Transverse colon (tissue), 4 donors: ENCODE measurements around the gene AMPD3. TPM values are rescaled to one million over a fixed set of nuclear protein-coding genes. Genes with fewer than 3 reads are reported as not detected.

ENCODE experiments used
- DNase-seq: peaks from one replicate; pipeline ENCODE4 v3.0.0-alpha.2; 2019
- H3K27ac ChIP-seq, 4 donors: fragments of 200-600 bp; sonication (generic); 2 replicates each; pipeline ENCODE4 v1.5.1; 2016 to 2018; ENCODE audit warnings: inconsistent platforms in 4 of 4
- H3K27me3 ChIP-seq: fragments of 200-600 bp; sonication (generic); 2 replicates; pipeline ENCODE4 v1.5.1; 2017; ENCODE audit warnings: inconsistent platforms
- H3K36me3 ChIP-seq, 4 donors: fragments of 200-600 bp; sonication (generic); 2 replicates each; pipeline ENCODE4 v1.5.1; 2017 to 2019; ENCODE audit warnings: inconsistent platforms in 4 of 4
- H3K4me1 ChIP-seq, 4 donors: fragments of 200-600 bp; sonication (generic); 2 replicates each; pipeline ENCODE4 v1.5.1; 2017 to 2020; ENCODE audit warnings: inconsistent platforms in 4 of 4
- H3K4me3 ChIP-seq, 4 donors: fragments of 200-600 bp; sonication (generic); 1 replicate in 1 of 4; 2 replicates in 3 of 4; pipeline versions ENCODE4 v1.5.1 to v1.6.1; 2017 to 2019; ENCODE audit warnings: inconsistent platforms in 4 of 4
- H3K9me3 ChIP-seq, 2 donors: fragments of 200-600 bp; sonication (generic); 2 replicates each; pipeline ENCODE4 v1.5.1; 2017 to 2019; ENCODE audit warnings: inconsistent platforms in 2 of 2
- EP300 ChIP-seq: sonication (generic); formaldehyde crosslinking; IDR thresholded peaks from one replicate; pipeline ENCODE4 v1.6.1; 2017; ENCODE audit warnings: antibody characterized with exemption, low read depth
- POLR2A ChIP-seq: fragments of 450-650 bp; IDR thresholded peaks from one replicate; pipeline ENCODE4 v1.6.1; 2016; ENCODE audit warnings: antibody characterized with exemption, mild to moderate bottlenecking, moderate library complexity
- POLR2AphosphoS5 ChIP-seq, 3 donors: sonication (generic); formaldehyde crosslinking; IDR thresholded peaks; one replicate each; pipeline ENCODE4 v1.6.1; 2016; ENCODE audit warnings: antibody characterized with exemption in 3 of 3
- WGBS, 2 donors: methylation state at CpG; one replicate each; pipeline ENCODE4 v1.1.5; 2018; ENCODE audit warnings: low coverage in 1 of 2; 5-methylcytosine and 5-hydroxymethylcytosine counted together
- in situ Hi-C, 4 donors: fragments of 200-750 bp; cut with MboI; loops; one replicate each; pipeline versions ENCODE4 v1.15.0 to v1.15.1; 2017; ENCODE audit warnings: low sequenced_read_pairs in 3 of 4, low pct_ligation_motif_present in 1 of 4, low pct_unique_long_range_greater_than_20kb in 1 of 4
- intact Hi-C: fragments of 100-400 bp; cut with DNase I; formaldehyde crosslinking; loops from one replicate; pipeline ENCODE4 v1.15.1; 2023; ENCODE audit warnings: low total_unique reads
- total RNA-seq, 4 donors: library from RNA; depleted of rRNA; stranded (reverse); fragments of >200 nt; gene quantifications; one replicate each; pipeline ENCODE4 v1.1.0, GENCODE V29; 2016
- TF ChIP-seq, protein P1 (sequence below), 5 experiments: fragments of 200-600 bp in 3 of 5; fragments of 450-650 bp in 2 of 5; sonication (generic) in 3 of 5; IDR thresholded peaks; 1 replicate in 2 of 5; 2 replicates in 3 of 5; pipeline ENCODE4 v1.5.1; 2016 to 2017; ENCODE audit warnings: antibody characterized with exemption in 5 of 5, inconsistent platforms in 3 of 5, mild to moderate bottlenecking in 2 of 5, moderate library complexity in 1 of 5

Gene AMPD3
- total RNA-seq, 4 donors from 2014 or later: 2.4 to 32.9 (median 11.2) TPM

DNA sequence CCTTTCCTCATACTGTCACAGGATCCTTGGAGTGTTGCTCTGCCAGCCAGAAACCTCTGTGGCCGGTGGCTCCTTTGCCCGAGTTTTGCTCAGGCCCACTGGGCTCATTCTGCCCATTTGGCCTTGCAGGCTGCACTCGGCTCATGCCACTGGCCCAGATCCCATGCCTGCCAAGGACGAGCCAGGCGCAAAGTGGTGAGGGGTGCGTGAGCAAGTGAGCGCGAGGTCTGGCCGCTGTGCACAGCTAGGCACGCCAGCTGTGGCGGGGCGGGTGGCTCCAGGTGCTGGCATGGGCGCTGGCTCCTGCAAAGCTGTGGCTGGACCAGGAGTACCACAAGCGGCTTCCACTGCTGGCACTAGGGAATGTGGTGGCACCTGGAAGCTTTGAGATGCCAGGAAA is 88.7 kb downstream of the AMPD3 start:
- TF ChIP-seq EP300 (no peak), POLR2AphosphoS5 (IDR thresholded peaks at IDR 0.05) (no peak), POLR2A (no peak)
- TF ChIP-seq, protein P1, sequence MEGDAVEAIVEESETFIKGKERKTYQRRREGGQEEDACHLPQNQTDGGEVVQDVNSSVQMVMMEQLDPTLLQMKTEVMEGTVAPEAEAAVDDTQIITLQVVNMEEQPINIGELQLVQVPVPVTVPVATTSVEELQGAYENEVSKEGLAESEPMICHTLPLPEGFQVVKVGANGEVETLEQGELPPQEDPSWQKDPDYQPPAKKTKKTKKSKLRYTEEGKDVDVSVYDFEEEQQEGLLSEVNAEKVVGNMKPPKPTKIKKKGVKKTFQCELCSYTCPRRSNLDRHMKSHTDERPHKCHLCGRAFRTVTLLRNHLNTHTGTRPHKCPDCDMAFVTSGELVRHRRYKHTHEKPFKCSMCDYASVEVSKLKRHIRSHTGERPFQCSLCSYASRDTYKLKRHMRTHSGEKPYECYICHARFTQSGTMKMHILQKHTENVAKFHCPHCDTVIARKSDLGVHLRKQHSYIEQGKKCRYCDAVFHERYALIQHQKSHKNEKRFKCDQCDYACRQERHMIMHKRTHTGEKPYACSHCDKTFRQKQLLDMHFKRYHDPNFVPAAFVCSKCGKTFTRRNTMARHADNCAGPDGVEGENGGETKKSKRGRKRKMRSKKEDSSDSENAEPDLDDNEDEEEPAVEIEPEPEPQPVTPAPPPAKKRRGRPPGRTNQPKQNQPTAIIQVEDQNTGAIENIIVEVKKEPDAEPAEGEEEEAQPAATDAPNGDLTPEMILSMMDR (IDR thresholded peaks at IDR 0.05): no peak
- peaks cover 6 to 18% (median 9%) of the 10 kb centered on the region in 4 donors for H3K4me1 ChIP-seq
- intact Hi-C loops: loop anchor here (10.0 kb wide), 1 partner anchor 191 kb away; no protein-coding TSS in a partner anchor
- H3K9me3 ChIP-seq: no peaks in the 10 kb centered on the region
- H3K27ac ChIP-seq: no peak overlapping the region
- no peaks in the 10 kb centered on the region for H3K36me3 ChIP-seq
- no peak for DNase-seq
- 98 to 100% methylated on average over 2 to 12 of the region's 14 CpGs for WGBS, 2 donors
- no peak overlapping the region for H3K4me3 ChIP-seq
- in situ Hi-C loops: loop anchor here in 1 of 4 donors (25.0 kb wide), 1 partner anchor 194 kb away; no protein-coding TSS in a partner anchor
- H3K27me3 ChIP-seq: no peaks in the 10 kb centered on the region

DNA sequence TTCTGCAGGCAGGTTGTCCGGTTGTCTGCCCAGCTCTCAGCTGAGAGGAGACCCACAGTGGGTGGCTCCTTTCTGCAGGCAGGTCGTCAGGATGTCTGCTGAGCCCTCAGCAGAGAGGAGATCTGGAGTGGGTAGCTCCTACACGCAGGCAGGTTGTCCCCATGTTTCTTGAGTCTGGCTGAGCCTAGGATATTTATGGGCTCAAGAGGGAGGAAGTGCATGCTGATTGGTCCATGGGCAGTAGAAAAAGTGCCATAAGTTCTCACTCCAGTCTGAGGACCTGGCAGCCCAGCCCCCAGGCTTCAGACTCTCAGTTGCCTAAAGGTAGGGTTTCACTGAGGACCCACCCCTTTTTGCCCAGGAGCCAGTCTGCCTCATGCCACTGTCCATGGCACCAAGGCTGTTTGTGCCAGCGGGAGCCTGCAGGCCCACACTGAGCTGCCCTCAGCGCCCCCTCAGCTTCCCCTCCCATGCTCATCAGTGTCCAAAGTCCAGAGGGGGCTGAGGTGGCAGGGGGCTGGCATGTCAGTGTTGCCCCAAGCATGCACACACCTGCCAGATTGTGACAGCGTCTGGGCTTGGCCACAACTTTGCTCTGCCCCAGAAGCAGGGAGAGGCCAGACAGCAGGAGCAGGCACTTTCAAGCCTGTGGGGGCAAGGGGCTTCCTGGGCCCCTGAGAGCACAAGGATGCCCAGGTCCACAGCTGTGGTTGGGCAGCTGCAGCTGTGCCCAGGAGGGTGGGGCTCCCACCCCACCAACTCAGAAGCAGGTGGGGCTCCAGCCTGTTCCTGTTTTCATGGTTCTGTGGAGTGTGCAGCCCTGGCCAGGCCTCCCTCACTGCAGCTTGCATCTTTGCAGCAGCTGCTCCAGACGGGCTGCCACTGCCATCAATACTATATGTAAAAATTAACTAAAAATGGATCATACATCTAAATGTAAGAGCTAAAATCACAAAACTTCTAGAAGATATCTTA is 89.7 kb downstream of the AMPD3 start:
- Histone ChIP-seq H3K9me3 (no peaks in the 10 kb centered on the region), H3K27me3 (no peaks in the 10 kb centered on the region), H3K4me1 (peaks cover 4 to 10% (median 8%) of the 10 kb centered on the region in 4 donors), H3K27ac (no peak overlapping the region), H3K36me3 (no peaks in the 10 kb centered on the region), H3K4me3 (no peak overlapping the region)
- intact Hi-C loops: loop anchor here (10.0 kb wide), 1 partner anchor 190 kb away; no protein-coding TSS in a partner anchor
- TF ChIP-seq POLR2AphosphoS5 (IDR thresholded peaks at IDR 0.05): no peak
- TF ChIP-seq EP300: no peak
- TF ChIP-seq POLR2A: no peak
- TF ChIP-seq, protein P1 (IDR thresholded peaks at IDR 0.05): no peak
- in situ Hi-C loops: loop anchor here in 1 of 4 donors (25.0 kb wide), 1 partner anchor 193 kb away; no protein-coding TSS in a partner anchor
- WGBS, 2 donors: 86% methylated on average over 5 of the region's 7 CpGs; no CpG with 5 or more reads in 1 of the 2 donors
- no peak for DNase-seq

DNA sequence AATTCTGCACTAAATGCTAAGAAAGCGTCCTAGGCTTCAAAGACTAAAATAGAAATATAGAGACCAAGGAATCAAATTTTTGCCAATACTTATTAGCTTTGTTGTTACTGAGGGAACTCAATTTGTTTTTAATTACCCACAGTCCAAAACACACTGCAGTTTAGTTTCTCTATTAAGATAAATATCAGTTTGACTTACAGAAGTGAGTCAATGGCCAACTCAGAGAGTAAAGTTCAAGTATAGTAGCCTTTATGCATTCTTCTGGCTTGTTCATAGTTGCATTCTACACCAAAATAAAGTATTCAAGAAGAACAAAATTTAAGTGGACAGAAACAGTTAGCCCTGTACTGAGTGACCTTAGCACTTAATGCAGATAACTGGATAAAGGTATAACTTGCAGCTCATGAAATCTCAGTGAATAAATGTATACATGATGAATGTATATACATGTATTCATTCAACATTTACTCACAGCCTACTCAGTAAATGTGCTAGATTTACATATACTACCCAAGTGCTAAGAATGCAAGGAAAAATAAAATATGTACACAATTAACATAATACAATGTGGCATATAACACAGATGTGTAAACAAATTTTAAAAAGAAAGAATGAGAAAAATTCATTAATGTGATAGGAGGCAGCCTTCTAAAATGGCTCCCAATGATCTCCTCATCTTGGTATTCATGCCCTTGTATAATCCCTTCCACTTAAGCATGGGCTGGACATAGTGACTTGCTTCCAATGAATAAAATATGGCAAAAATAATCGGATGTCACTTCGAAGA is 95.6 kb downstream of the AMPD3 start:
- intact Hi-C loops: no loop called here

More for the DNA sequence above, 95.6 kb downstream of the AMPD3 start:
- WGBS, 2 donors: 86 to 100% methylated on average over 3 of the region's 3 CpGs
- H3K9me3 ChIP-seq: no peaks in the 10 kb centered on the region
- no peak for TF ChIP-seq POLR2A
- TF ChIP-seq, protein P1 (IDR thresholded peaks at IDR 0.05): no peak
- H3K27ac ChIP-seq: no peak overlapping the region
- in situ Hi-C loops: loop anchor here in 1 of 4 donors (25.0 kb wide), 1 partner anchor 187 kb away; no protein-coding TSS in a partner anchor
- H3K36me3 ChIP-seq: no peaks in the 10 kb centered on the region
- H3K27me3 ChIP-seq: no peaks in the 10 kb centered on the region
- no peak for DNase-seq
- H3K4me3 ChIP-seq: no peak overlapping the region
- no peaks in the 10 kb centered on the region for H3K4me1 ChIP-seq
